Measurements from ENCODE around the gene DGLUCY.
A peak's percentile ranks its signal among the peaks of the same experiment; 100 is the strongest.

The DGLUCY gene

GRCh38 chr14:91214306-91214705 is 100.4 kb downstream of the DGLUCY start:
- no peak for DNase-seq

- DNase-seq = no peak
Measured at GRCh38 chr14:91215381-91215780, 101.5 kb downstream of the DGLUCY start.

DNA sequence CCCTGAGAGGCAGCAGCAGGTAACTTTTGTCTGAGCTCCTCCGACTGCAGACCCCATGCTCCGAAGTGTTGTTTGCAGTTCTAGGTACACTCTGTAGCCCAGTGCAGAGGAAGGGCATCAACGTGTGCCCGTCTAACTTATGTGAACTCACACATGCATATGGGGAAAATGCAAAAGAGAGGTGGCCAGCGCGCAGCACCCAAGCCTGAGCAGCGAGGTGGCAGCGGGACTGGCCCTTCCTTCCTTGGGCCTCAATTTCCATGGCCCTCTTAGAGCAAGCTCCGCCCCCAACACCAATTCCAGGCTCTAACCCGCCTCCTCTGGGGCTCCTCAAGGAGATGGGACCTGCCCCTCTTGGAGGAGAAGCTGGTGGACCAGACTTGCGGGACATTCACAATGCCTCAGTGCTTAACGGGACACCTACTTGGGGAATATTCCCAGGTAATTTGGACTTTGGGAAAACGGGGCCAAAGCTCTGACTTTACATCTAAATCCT is 102.9 kb downstream of the DGLUCY start:
- no peak for DNase-seq

GRCh38 chr14:91218014-91218413 is 104.1 kb downstream of the DGLUCY start:
- no peak for DNase-seq

DNA sequence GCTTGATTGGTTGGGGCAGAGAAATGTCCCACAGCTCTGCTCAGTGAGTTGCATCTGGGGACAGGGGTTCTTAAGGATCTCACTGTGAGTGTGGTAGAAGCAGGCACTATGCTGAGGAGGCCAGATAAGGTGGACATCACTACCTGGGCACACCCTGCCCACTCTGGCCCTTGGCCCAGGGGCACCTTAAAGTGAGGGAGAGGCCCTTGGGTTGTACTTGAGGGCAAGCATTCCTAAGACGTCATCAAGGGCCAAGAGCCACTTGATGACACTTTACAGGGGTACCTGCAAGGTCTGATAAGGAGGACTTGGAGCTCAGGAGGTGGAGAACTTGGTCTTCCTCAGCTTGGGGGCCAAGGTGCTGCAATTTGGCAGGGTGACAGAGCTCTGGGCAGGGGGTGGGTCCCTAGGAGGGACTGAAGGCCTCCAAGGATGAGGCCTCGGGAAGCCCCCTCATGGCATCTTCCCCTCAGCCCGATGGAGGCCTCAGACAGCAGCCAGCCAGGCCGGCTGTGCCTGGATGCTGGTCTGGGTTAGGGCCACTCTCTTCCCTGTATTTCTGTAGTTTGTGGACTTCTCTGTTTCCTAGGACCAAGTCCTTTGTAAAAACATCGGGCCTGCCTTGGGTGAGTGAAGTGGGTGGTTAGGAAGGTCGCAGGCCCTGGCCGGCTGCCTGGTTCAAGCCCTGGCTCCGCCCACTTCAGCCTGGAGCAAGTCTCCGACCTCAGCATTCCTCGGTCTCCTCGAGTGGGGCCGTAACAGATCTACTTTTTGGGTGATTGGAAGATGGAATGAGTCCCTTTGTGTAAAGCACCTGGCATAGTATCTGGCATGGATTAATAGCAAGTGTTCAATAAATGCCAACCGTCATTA is 105.9 kb downstream of the DGLUCY start:
- no peak for DNase-seq

- DNase-seq = no peak
Measured at GRCh38 chr14:91220581-91221000, 106.7 kb downstream of the DGLUCY start.

DNA sequence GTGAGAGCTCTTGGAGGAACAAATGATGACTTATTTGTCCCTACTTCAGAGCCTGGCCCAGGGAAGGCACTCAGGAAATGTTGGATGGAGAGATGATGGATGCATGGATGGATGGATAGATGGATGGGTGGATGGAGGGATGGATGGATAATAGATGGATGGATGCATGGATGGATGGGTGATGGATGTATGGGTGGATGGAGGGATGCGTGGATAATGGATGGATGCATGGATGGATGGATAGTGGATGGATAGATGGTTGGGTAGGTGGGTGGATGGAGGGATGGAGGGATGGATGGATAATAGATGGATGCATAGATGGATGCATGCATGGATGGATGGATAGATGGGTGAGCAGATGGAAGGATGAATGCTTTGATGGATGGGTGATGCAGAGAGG is 107.4 kb downstream of the DGLUCY start:
- no peak for DNase-seq

- peak; percentile 60 for DNase-seq
Measured at GRCh38 chr14:91223028-91223783, 109.3 kb downstream of the DGLUCY start.

GRCh38 chr14:91225025-91225424 is 111.2 kb downstream of the DGLUCY start:
- no peak for DNase-seq

DNA sequence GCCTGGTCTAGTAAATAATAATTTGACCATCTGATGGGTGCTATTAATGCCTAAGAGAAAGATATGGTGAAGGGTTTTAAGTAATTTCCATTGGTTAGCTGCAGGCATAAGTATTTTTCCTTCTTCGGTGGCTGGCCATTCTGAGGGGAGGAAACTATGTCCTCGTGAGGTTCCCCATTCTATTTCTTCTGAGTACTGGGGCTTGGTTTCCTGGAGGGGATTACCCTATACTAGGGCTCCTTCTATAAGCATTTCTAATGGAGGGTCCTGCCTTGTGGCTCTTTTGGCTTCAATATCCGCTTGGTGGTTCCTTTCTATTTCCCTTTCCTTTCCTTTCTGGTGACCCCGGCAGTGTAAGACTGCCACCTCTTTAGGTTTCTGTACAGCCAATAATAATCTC is 112.5 kb downstream of the DGLUCY start:
- DNase-seq = peak; percentile 44

DNA sequence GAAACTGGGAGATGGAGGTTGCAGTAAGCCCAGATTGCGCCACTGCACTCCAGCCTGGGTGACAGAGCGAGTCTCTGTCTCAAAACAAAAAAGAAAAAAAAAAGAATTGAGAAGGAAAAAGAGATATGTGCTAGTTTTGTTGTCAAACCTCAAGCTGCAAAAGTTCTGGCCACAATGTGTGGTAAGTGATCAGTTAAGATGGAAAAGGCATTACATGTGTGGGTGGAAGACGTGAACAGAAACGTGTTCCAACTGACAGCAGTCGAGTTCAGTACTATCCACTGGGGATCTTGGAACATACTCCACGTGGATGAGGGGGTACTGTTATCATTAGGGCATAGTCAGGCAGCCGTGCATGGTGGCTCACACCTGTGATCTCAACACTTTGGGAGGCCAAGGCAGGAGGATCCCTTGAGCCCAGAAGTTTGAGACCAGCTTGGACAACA is 113.3 kb downstream of the DGLUCY start:
- DNase-seq = peak; percentile 77

DNA sequence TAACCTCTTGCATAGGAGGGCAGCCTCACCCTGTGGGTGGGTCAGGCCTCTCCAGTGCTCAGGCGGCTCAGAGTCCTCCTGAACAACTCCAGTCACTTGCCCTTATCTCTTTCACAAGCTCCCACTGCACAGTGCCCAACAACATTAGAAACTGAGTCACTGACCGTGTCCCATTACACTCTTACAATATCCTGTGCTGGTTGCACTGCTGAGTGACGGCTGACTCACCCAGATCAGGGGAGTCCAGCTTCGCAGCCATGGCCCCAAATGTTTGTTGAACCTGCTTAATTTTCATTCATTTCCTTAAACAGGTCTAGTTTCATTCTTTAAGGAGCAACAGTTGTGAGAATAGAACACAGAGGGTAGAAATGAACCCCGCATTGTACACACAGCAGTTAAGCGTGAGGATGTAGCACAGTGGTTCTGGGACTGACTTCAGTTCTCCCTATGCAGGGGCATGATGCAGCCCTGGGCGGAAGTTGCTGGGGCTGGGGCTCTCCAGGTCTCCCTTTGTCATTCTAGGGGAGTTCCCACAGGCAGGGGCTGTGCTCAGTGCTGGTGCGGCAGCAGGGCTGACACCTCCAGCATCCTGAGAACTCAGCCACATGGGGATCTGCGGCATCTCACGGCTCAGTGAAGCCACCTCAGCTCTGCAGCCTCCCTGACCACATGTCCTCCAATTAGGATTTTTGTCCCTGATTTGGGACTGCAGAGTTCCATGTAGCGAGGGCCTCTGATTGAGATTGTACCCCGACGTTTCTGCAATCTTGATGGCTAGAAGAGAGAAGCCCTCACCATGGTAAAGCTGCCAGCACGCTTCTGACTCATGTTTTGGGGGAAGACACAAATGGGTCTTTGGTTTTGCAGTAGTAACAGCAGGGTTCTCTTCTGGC is 114.5 kb downstream of the DGLUCY start:
- DNase-seq = peak; percentile 95

DNA sequence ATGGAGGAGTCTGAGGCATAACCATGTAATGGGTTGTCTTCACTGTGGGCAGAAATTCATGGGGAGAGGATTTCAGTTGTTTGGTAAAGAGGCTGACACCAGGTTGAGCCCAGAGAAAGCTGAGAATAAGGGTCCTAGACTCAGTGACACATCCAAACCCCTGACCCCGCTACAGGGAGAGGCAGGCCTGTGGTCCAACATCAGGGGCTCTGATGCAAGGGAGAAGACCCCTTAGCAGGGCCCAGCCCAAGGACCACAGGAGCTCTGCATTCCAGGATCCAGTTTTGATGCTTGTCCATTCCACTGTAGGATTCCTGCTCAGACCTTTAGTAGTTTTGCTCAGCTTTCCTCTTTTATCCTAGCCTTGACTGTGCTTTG is 115.1 kb downstream of the DGLUCY start:
- no peak for DNase-seq

DNA sequence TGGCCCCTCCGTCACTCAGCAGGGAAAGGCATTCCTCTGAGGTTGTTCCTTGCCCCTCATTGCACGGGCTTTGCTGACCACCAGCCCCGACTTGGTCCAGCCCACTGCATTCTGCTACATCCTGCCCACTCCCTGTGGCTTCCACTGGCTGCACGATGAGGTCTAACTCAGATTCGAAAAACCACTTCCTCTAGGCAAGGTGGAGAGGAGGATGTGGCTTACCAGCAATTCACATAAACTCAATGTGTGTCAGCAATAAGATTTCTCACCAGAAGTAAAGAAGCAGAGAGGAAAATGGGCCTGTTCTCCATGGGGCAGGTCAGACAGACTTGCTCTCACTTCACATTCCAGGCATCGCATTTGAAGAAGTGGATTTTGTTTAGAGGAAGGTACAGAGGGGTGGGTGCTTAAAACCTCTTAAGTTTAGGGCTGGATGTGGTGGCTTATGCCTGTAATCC is 115.9 kb downstream of the DGLUCY start:
- DNase-seq = peak; percentile 94

GRCh38 chr14:91230397-91231035 is 116.6 kb downstream of the DGLUCY start:
- DNase-seq = peak; percentile 66

GRCh38 chr14:91231446-91231845 is 117.6 kb downstream of the DGLUCY start:
- peak; percentile 47 for DNase-seq

GRCh38 chr14:91232052-91232451 is 118.2 kb downstream of the DGLUCY start:
- no peak for DNase-seq

GRCh38 chr14:91232603-91233002 is 118.7 kb downstream of the DGLUCY start:
- DNase-seq = no peak

GRCh38 chr14:91233936-91234790 is 120.3 kb downstream of the DGLUCY start:
- no peak for DNase-seq

GRCh38 chr14:91234791-91235114 is 120.9 kb downstream of the DGLUCY start:
- no peak for DNase-seq

GRCh38 chr14:91235841-91236240 is 122.0 kb downstream of the DGLUCY start:
- DNase-seq = no peak

All from activated CD4-positive, alpha-beta T cell treated with anti-CD3 and anti-CD28 coated beads, Interleukin-2, Interleukin-6, amounts not matched to agents 100 ng/mL and 50 ng/mL, durations not matched to agents 16 hours and 8 hours (primary cell).